Stimulated activated CD4-positive, alpha-beta T cell treated with anti-CD3 and anti-CD28 coated beads, Interleukin-4, amount 100 ng/mL, for 4 hours (primary cell): Measurements from ENCODE around the gene AUTS2.

Experiments
- DNase-seq, 2 experiments: peaks; one replicate each; pipeline ENCODE4 v3.0.0-alpha.2; 2020

The AUTS2 gene

DNA sequence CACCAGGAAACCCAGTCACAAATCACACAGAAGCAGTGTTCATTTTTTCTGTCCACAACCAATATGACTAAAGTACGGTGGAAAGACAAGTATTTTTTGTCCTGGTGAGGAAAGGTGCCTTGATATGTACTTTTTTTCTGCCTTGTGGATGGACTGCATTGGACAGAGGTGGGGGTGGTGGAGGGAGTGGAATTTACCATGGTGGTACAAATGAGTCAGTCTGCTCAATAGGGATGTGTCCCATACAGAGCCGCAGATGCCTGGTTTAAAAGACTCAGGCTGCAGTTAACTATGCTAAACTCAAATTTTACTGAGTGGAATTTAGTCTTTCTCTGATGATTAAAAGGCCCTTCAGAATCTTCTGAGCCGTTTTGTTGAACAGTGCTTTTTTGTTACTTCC lies 859.2 kb downstream of the AUTS2 start:
- DNase-seq = no peak

DNA sequence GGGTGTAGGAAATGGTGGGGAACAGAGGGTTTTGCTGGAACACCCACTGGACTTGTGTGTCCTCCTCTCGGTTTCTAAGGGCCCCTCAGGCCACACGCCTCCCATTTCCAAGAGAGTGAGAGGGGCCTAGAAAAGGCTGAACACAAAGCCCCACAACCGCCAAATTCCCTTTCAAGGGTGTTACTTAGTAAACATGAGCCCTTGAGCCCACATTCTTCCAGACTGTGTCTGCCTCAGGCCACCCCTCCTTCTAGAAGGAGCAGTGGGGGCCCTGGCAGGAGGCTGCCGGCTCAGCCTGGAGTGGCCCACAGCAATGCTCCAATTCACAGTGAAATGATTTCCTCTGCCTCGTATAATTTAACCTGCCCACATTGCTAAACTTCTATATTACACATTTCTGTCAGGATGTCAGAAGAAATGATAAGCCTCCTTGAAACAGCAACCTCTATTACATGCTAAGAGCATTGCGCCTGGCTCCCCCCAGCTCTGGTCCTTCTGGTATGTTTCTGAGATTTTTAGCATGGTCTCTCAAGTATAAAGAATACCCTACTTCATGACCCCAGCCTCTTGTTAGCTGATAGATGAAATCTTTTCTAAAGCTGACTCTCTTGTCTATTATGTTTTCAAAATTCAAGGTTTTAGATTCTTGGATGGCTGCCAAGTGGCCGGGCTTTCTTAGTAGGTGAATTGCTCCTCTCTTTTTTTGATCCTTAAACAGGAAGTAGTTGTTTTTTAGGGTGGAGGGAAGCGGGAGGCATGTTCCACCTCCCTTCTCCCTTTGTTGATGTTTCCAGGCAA lies 859.8 kb downstream of the AUTS2 start:
- DNase-seq = no peak

DNA sequence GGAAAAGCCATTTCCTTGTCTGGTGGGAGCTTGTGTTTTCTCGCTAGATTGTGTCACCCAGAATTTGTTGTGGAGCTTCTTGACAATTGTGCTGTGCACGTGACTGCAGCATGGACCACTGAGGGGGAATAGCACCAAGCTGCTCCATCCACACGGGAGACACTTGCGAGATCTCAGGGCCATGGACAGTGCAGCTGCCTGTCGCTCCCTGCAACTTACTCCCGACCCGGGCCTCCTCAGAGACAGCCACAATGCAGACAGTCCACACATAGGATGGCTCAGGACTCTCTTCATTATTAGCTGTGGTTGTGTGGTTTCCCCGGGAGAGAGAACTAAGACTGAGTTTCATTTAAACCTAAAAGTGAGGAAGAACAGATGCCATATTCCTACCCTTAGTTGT lies 860.5 kb downstream of the AUTS2 start:
- DNase-seq = no peak

DNA sequence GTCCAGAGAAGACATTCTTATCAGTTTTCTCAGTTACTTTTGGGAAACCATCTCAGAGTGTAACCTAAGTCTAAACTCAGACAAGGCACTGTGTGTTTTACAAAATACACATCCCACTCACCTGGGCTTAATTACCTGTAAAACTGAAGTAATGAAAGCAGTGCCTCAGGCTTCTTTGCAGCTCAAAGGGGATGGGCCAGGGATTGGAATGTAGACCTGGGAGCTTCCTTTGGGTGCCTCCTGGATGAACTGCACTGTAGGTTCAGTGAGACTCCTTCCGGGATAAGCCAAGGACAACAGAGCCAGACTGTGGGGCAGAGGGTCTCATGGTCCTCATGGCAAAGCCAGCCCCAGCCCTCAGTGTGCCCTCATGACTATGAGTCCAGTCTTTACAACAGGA lies 861.3 kb downstream of the AUTS2 start:
- no peak for DNase-seq

DNA sequence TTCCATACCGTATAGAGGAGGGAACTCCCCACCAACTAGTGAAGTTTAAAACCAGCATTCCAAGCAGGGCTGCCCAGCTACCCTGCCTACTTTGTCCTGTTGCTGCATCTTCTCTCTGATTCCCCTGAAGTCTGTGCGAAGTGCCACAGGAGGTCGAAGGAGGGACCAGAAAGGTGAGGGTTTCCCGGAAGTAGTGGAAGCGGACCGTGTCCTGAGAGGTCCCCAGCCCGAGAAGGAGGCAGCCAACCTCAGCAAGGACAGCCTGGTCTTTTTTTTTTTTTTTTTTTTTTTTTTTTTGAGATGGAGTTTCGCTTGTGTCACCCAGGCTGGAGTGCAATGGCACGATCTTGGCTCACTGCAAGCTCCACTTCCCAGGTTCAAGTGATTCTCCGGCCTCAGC lies 861.8 kb downstream of the AUTS2 start:
- DNase-seq = no peak

DNA sequence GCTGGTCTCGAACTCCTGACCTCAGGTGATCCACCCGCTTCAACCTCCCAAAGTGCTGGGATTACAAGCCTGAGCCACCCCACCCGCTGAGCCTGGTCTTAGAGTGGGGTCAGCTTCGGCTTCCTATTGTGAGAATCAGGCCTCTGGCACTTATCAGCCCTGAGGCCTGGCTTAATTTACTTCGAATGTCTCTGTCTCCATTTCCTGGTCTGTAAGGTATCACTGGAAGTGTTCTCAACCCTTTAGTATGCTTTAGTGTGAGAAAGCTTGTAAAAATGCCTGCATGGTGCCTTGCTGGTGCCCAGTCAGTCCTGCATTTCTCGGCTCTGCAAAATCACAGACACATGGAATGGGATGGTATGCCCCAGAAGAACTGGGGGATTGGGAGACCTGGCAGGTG lies 862.3 kb downstream of the AUTS2 start:
- no peak for DNase-seq

DNA sequence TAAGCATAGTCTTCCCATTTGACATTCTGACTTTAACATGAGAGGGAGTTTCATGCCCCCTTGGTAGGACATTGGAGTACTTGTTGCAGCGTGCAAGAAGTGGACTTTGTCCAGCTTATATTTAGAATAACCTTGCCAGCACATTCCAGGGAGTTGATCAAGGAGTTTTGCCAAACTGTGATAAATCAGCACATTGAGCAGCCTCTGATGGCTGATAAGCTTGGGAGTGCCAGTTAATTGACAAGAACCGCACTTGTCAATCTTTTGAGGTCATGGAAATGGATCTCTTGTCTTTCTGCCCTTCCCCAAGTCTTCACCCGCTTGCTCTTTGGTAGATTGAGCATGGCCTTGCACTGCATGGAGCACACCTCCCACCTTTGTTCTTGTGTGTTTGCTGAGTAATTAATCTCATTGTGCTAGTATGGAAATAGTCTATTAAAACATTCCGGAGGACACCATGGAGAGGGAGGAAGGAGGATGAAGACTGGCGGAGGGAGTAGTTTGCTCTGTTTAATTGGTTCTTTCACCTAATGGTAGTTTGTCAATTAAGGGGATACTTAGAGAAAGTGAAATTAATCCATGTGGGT lies 865.2 kb downstream of the AUTS2 start:
- no peak for DNase-seq

DNA sequence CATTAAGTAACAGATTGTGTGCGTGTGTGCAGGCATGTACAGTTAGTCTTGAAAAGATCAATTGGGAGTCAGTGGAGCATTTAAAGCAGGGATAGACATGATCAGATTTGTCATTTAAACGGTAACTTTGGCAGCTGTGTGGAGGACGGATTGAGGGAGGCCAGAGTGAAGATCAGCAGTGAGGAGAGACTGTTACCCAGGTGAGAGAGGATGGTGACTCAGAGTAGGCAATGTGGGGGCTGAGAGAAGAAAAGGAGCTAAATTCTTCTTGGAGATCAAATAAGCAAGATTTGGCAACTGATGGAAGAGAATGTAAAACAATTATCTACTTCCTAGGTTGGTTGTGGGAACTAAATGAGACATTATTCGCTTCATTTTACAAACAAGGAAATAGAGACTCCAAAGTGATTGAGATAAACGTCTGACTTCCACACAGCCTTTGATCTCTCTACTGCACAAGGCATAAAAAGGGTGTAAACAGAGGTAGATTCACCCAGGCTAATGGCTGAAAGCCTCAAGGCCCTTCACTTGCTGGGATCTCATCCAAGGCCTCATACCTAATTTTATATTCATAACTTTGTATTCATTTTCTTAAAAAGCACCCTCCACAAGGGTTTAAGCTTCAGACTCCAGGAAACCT lies 868.6 kb downstream of the AUTS2 start:
- no peak for DNase-seq

DNA sequence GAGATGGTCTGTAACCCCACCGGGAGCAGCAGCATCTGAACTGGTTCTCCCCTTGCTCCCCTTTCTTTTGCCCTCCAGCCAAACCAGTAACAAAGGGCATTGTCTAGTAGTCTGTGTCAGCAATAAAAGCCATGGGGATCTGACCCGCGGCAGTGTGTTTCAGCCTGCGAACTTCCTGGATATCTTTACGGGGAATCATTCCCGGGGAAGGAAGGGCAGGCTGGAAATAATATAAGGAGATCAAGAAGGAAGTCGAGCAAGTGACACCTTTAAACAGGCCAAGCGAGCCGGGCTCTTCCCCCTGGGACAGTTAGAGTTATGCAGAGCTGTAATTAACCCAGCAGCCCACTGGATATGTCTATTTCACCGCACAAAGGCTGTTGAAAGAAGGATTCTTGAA lies 872.5 kb downstream of the AUTS2 start:
- DNase-seq = no peak

DNA sequence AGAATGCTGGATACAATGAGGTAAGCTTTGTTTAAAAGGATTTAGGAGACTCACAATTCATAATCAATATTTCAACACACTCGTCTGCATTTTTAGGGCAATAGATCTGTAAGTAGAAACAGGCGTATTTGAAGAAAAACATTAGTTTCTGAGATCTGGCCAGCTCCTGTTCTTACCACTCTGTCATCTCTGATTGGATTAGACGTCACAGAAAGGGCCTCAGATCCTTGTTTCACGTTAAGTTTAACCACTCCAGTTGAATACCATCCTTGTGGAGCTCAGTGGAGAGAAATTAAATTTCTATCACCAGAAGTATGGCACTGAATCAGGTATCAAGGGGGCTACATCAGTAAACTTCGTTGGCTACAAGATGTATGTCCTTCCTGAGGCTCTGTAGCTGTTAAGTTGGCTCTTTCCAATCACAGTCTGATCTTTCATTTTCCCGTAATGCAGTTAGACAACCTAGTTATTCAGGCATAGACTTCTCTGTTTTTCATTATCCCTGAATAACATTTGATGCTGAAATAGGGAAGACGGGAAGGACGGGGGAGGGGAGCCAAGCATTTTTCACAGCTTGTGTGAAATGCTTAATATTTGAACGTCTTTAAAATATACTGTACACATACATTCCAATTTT lies 874.4 kb downstream of the AUTS2 start:
- DNase-seq = no peak

DNA sequence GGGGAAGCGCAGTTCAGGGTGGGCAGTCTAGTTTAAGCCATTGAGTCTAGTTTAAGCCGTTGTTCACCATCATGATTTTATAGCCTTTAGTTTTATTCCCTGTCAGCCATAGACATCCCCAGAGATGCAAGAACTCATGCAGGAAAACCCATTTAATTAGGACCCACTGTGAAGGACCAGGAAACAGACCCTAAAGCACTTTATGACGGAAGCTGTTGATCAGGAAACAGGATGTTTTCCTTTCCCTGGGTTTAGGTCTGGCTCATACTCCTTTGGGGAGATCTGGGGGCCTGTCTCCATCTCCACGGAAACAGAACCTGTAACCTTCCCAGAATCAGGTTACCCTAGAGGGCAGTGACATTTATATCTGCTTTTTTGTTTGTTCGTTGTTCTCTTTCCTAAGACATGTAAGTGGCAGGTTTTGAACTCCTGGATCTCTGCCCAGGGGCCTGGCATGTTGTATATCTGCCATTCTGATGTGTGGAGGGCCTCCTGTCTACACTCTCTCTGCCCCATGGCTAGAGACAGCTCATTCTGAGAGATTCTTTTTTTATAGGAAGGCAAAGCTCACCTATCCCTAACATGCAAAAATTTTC lies 876.5 kb downstream of the AUTS2 start:
- no peak for DNase-seq

DNA sequence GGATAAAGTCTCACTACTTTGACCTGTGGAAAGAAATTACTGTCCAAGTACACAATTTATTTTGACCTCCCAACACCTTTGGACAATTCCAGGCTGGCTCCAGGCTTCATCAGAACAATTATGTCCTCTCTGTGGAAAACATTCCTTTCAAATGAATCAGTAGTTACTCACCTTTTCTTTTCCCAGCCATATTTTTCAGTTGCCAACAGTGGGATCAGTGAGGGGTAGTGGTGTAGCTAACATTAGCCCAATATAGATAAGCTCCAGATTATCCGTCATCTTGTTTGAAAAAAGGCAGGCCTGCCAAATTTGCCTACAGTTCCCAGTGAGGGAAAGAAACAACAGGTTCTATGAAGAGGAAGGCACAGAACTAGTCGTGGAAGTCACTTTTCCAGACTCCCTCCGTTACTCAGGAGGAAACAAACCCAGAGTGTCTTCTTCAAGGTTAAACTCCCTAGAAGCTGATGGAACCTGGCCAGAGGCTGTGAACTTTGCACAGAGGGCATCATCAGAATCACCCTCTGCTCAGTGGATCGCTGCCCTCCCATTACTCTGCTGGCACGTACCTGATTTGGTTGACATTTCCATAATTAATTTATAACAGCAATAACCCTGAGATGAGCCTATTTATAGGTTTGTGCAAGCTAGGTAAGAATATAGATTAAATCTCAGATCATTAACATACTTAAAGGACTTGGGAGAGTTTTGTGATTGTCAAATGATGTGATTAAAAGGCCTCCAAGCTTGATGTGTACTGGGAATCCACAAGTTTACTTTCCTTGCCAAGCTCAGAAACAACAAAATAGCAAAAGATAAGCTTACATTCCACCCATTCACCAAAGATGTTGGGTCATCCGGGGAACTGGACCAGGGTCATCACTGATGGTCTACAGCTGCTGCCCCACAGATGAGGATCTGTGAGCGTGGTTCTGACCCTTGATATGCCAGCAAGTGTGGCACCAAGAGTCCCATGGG lies 879.0 kb downstream of the AUTS2 start:
- no peak for DNase-seq

DNA sequence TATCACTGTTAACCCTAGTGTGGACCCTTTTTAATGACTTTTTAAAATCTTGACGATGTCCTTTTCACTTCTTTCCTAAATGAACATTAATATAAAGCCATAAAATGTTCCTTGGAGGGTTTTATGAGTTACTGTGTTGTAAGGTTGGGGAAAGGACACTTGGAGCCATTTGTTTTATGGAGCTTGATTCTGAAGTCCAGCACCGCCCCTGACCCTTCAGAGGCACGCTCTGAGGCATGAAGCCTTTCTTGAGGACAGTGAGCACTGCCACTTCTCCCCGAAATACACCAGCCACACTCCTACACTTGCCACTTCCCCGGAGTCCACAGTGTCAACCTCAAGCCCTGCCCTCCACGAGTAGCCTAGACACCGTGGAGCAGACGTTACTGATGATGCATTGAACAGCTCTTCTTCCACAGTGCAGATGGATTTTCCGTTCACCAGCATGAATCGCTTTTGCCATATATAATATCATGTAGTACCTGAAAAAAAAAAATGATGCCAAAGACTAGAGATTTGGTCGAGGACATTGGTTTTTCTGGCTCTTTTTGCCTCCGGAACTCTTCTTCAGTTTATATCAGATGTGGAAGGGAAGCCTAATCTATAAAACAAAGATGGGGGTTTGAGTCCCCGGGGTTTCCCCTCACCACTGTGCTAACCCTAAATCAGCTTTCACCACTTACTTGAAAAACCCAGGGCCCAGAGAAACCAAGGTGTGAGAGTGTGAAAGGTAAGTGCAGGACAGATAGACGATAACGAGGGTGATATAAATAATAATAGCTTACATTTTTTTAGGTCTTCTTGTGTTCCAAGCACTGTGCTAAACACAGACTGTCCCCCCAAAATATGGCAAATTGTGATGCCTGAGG lies 881.1 kb downstream of the AUTS2 start:
- DNase-seq = no peak

DNA sequence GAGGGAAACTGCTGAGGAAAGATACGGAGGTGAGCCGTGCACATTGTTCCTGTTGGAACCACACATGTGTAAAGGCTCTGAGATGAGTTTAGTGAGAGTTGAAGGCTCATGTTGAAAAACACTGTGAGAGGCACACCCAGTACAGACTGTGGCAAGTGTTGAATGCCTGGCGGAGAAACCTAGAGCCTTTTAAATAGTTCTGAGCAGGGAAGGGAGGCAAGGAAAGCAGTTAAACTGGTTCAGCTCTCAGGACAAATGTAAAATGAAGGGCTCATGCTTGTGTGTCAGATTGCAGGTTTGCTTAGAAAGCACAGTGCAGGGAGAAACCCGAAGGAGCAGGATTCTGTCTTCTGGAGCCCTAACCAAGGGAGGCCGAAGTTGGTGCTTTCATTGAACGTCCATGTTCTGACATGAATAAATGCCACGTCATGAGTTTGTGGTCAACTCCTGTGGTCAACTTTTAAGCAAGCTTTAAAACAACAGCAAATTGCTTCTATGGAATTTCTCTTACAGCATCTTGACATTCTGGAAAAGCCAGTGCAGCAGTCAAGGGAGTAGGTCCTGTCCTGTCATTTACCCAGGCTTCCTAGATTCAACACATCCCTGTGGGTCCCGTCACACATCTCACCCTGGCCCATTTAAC lies 882.8 kb downstream of the AUTS2 start:
- DNase-seq = no peak

DNA sequence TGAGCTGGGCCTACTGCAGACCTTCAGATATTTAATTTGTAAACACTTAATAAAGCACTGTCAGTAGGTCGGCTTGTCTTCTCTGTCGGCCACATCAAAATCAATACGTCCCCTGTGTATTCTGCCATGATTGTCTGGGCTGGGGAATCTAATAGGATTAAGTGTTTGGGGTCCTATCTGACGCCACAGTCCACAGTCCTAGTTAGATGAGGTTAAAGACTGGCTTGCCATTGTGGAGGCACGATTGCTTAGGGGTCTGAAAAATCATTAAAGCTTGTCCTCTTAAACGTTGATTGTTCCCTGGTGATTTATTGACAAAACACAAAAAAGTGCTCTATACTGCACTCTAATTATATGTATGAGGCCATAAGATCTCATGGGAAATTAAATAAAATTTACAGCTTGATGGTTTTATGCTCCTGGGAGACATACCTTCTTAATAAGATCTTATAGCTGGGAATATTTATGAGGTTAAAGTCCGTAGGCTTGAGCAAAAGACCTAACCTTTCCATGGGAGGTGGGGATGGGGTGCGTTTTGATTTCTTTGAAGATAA lies 883.4 kb downstream of the AUTS2 start:
- DNase-seq = no peak

DNA sequence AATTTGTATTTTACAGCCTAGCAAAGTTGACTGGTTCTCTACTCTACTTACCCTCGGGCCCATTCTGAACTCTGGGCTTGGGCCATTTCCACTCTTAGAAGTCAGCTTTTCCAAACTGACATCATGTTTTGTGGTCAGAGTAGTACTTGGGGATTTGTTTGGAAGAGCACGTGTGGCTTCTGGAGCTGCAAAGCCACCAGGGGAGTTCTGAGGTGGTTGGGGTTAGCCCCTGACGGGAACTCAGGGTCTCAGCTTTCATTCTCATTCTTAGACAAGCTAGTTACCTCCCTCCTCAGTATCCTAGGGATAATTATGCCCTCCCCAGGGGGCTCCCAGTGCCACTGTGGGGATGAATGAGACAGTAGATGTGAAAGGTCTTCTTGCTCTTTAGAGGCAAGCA lies 886.0 kb downstream of the AUTS2 start:
- no peak for DNase-seq

DNA sequence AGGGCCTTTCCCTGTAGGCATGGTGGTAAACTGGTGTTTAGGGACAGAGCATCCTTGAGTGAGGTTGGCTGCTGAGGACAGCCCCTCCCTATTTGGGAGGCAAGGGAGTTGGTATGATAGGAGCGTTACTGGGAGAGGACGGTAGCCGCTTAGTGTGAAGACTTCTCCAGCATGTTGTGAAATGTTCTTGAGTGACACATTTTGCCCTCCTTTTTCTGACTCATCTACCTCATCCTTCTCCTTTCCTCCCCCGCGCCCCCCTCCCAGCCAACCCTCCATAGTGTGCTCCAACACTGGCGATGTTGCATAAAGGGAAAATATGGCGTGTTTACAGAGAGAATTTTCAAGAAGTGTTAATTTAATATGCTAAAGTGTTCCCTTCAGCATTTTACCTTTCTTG lies 888.7 kb downstream of the AUTS2 start:
- DNase-seq = no peak

DNA sequence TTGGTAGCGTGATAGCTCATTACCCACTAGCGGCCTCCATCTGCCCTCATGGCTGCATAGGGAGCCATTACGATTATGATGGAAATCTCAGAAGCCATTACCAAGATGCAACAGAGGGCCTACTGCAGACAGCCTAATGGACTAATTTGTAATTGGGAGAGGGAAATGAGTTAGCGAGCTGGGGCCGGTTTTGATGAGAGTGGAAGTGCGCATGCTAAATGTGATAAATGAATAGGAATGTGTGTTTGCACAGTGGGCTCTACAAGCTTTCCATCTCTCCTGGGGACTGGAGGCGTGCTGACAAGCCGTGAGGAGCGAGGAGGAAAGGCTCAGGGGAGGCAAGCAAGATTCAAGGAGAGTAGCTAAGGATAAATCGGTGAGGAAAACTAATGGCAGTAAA lies 889.2 kb downstream of the AUTS2 start:
- DNase-seq = no peak

DNA sequence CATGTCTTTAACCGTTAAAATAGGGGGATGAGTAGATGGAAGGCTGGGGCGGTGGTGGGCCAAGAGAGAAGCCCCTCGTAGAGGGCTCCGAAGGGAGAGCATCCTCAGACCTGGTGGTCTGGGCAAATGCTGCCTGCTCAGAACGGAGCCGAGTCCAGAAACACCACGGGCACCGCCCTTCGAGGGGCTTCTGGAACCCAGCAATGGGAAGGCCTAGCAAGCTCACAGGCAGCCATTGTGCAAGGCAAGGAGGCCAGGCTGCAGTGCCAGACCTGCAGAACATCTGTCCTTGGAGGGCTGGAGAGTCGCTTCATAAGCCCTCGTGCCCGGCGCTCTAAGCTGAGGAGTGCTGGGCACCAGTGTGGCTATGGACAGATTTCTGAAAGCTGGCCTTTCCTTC lies 889.6 kb downstream of the AUTS2 start:
- no peak for DNase-seq

DNA sequence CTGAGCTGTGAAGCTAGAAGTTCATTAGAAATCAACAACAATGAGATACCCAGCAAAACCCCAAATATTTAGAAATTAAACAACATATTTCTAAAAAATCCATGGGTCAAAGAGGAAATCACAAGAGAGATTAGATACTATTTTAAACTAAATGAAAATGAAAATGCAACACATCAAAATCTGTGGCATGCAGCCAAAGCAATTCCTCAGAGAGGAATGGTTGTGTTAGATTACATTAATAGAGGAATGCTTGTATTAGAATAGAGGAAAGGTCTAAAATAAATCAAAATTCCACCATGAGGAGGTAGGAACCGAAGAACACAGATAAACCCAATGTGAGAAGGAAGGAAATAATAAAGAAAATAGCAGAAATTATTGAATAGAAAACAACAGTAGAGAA lies 891.5 kb downstream of the AUTS2 start:
- no peak for DNase-seq
